Heart left ventricle (tissue), 13 donors: ENCODE data around the gene SFMBT2.

Source experiments
- CTCF ChIP-seq, 12 donors: fragments of 200-600 bp; sonication (generic) in 4 of 12; IDR thresholded peaks; one replicate each; pipeline versions ENCODE4 v1.5.0 to v1.8.0; 2018 to 2022; ENCODE audit warnings: antibody characterized with exemption in 12 of 12, mild to moderate bottlenecking in 5 of 12
- POLR2A ChIP-seq, 2 donors: fragments of 450-650 bp; IDR thresholded peaks; one replicate each; pipeline ENCODE4 v1.6.1; 2017; ENCODE audit warnings: antibody characterized with exemption in 2 of 2, mild to moderate bottlenecking in 2 of 2, moderate library complexity in 2 of 2
- donor health status: ischemic (EF 13 %, LVEDD 7.1; RV severe dilation, severe dysfunction).
- donor health status: DM: no; HTN: yes; CAD: no.
- donor health status: DM: no; HTN: no; CAD: no.
- donor health status: ischemic (EF 25% LVEDD 6.9; RV normal size, moderate dysfunction).
- donor health status: ischemic (EF 25% LVEDD 5.7; RV mildly dilated, moderate dysfunction).
- donor health status: ischemic (EF 35%, LVEDD 5.7; RV mildly dilated, moderate dysfunction).
- donor health status: nonischemic (EF 11% LVEDD 7.7; RV severe dilation, severe dysfunction).
- donor health status: DM: yes; HTN: yes; CAD: no.
- donor health status: PGD.
- donor health status: ischemic (EF 29% LVEDD 5.4; RV normal size, mild dysfunction).
- donor health status: nonischemic (EF 23%, LVEDD 6.1; RV moderate dilation, normal function).

GRCh38 chr10:7412928-7413282, 2.1 kb upstream of the SFMBT2 start:
- no peak for TF ChIP-seq CTCF (IDR thresholded peaks at IDR 0.05)
- TF ChIP-seq POLR2A (IDR thresholded peaks at IDR 0.05) = no peak
